Endothelial cell of umbilical vein (primary cell): ENCODE results near the gene SLC25A45. TPM values are rescaled to one million over a fixed set of nuclear protein-coding genes. Genes with fewer than 3 reads are reported as not detected.

ENCODE experiments used
- BruUV-seq: library from RNA; stranded (reverse); fragments of 400-500 nt; replicated peaks from 2 replicates; lab custom pipeline; 2021; lab: Mats Ljungman, UMichigan
- CTCF ChIA-PET: fragments of 300-600, 350-600 bp; sonication (Branson Sonifier 250); formaldehyde crosslinking; loops from one replicate; lab custom pipeline; 2021; ENCODE audit warnings: antibody characterized with exemption, inconsistent platforms; lab: Charles Lee
- POLR2A ChIA-PET: fragments of 300-600, 350-600 bp; sonication (Branson Sonifier 250); formaldehyde crosslinking; loops from one replicate; lab custom pipeline; 2021; ENCODE audit warnings: antibody characterized with exemption, inconsistent platforms; lab: Charles Lee
- DNase-seq: peaks from one replicate; pipeline ENCODE4 v3.0.0-alpha.2; 2011; ENCODE audit warnings: low read depth, low spot score
- FAIRE-seq: peaks from 2 replicates; lab custom pipeline; 2011; peaks lifted over from hg19 to GRCh38; lab: Jason Lieb, UNC
- H2AFZ ChIP-seq: 2 replicates; pipeline ENCODE4 v1.6.0; 2012; ENCODE audit warnings: low read depth, low read length, control low read depth, inconsistent platforms
- H3K27ac ChIP-seq: 2 replicates; pipeline ENCODE4 v1.5.1; 2011; ENCODE audit warnings: low read depth, mild to moderate bottlenecking, control low read depth, low read length, moderate library complexity; ENCODE audit not compliant: insufficient read depth
- H3K27me3 ChIP-seq, 2 experiments: 2 replicates each; pipeline versions ENCODE4 v1.6.0 to v1.6.1; 2011; ENCODE audit warnings: low read length in 2 of 2, mixed read lengths in 1 of 2; ENCODE audit not compliant: control insufficient read depth in 2 of 2, insufficient read depth in 2 of 2
- H3K36me3 ChIP-seq, 2 experiments: 2 replicates in 1 of 2; 3 replicates in 1 of 2; pipeline ENCODE4 v1.5.1; 2011; ENCODE audit warnings: low read length in 2 of 2, mild to moderate bottlenecking in 1 of 2, moderate library complexity in 1 of 2; ENCODE audit not compliant: control insufficient read depth in 2 of 2, insufficient read depth in 2 of 2; ENCODE audit errors: extremely low read depth in 1 of 2
- H3K4me1 ChIP-seq: 3 replicates; pipeline ENCODE4 v1.5.1; 2011; ENCODE audit warnings: mild to moderate bottlenecking, low read length; ENCODE audit not compliant: control insufficient read depth, insufficient read depth; ENCODE audit errors: extremely low read depth
- H3K4me2 ChIP-seq: 2 replicates; pipeline ENCODE4 v1.6.1; 2011; ENCODE audit warnings: low read length, control low read depth, mixed read lengths; ENCODE audit not compliant: insufficient read depth
- H3K4me3 ChIP-seq, 3 experiments: fragments of 200-600 bp in 1 of 3; sonication (generic), shearing (Covaris generic) in 1 of 3; replicated peaks in 1 of 3; 2 replicates each; pipeline ENCODE4 v1.5.1; 2011 to 2016; ENCODE audit warnings: control low read depth in 3 of 3, low read length in 3 of 3, mild to moderate bottlenecking in 2 of 3, inconsistent platforms in 1 of 3, low read depth in 1 of 3, moderate library complexity in 1 of 3; ENCODE audit not compliant: insufficient read depth in 1 of 3
- H3K79me2 ChIP-seq: 2 replicates; pipeline ENCODE4 v1.6.0; 2012; ENCODE audit warnings: low read length, inconsistent platforms; ENCODE audit not compliant: control insufficient read depth, insufficient read depth
- H3K9ac ChIP-seq: replicated peaks from 2 replicates; pipeline ENCODE3; 2011; ENCODE audit warnings: low read length, control low read depth; ENCODE audit not compliant: insufficient read depth; ENCODE audit errors: extremely low read depth
- H3K9me1 ChIP-seq: replicated peaks from 3 replicates; pipeline ENCODE4 v1.6.0; 2011; ENCODE audit warnings: mild to moderate bottlenecking, low read length; ENCODE audit not compliant: control insufficient read depth, insufficient read depth; ENCODE audit errors: extremely low read depth
- H3K9me3 ChIP-seq: replicated peaks from 2 replicates; pipeline ENCODE4 v1.5.1; 2012; ENCODE audit warnings: low read length, inconsistent platforms; ENCODE audit not compliant: control insufficient read depth, insufficient read depth
- H4K20me1 ChIP-seq: replicated peaks from 2 replicates; pipeline ENCODE3; 2011; ENCODE audit warnings: mild to moderate bottlenecking, low read length; ENCODE audit not compliant: control insufficient read depth, insufficient read depth; ENCODE audit errors: extremely low read depth
- EZH2 ChIP-seq: IDR thresholded peaks from 2 replicates; pipeline ENCODE4 v1.6.1; 2012; ENCODE audit warnings: borderline replicate concordance, low read depth, mild to moderate bottlenecking, moderate library complexity, low read length, inconsistent platforms; ENCODE audit not compliant: severe bottlenecking
- FOS ChIP-seq: IDR thresholded peaks from 2 replicates; pipeline ENCODE4 v1.6.1; 2011; ENCODE audit warnings: mild to moderate bottlenecking, low read length, moderate library complexity, borderline replicate concordance; ENCODE audit not compliant: insufficient read depth
- POLR2A ChIP-seq: IDR thresholded peaks from 2 replicates; pipeline ENCODE4 v1.6.1; 2012; ENCODE audit warnings: low read depth, mild to moderate bottlenecking, control low read depth, low read length
- POLR2AphosphoS5 ChIP-seq: IDR thresholded peaks from 2 replicates; pipeline ENCODE4 v1.6.1; 2012; ENCODE audit warnings: low read depth, mild to moderate bottlenecking, control low read depth, low read length, moderate library complexity; ENCODE audit not compliant: insufficient read depth
- dilution Hi-C: fragments of 300-500 bp; cut with MboI; formaldehyde crosslinking; loops from one replicate; pipeline ENCODE4 v1.15.0; 2019; ENCODE audit warnings: low sequenced_read_pairs; ENCODE audit not compliant: extremely low pct_ligation_motif_present
- intact Hi-C: fragments of 100-400 bp; cut with micrococcal nuclease; formaldehyde crosslinking; loops from one replicate; pipeline ENCODE4 v1.10.0; 2022
- polyA plus RNA-seq, 4 experiments: library from polyadenylated mRNA; depleted of rRNA in 3 of 4; stranded (reverse) in 3 of 4; unstranded in 1 of 4; fragments of >200 nt; gene quantifications; 2 replicates each; pipeline versions ENCODE4 v1.2.1 to v1.2.3, GENCODE V29; 2011 to 2012; ENCODE audit warnings: missing spikeins in 1 of 4
- total RNA-seq: library from RNA; stranded (reverse); gene quantifications from 2 replicates; pipeline ENCODE4 v1.2.3, GENCODE V29; 2021
- TF ChIP-seq, protein P1 (sequence below): IDR thresholded peaks from 2 replicates; pipeline ENCODE4 v1.6.1; 2011; ENCODE audit not compliant: insufficient read depth, insufficient read length
- TF ChIP-seq, protein P2 (sequence below), 2 donors: IDR thresholded peaks; 1 replicate in 1 of 2; 2 replicates in 1 of 2; pipeline ENCODE4 v1.5.1; 2011; ENCODE audit warnings: low read length in 2 of 2, mild to moderate bottlenecking in 2 of 2, moderate library complexity in 2 of 2, control low read depth in 1 of 2, inconsistent platforms in 1 of 2, low read depth in 1 of 2; ENCODE audit not compliant: insufficient read depth in 1 of 2; ENCODE audit errors: extremely low read depth in 1 of 2

SLC25A45 gene
- total and polyA plus RNA-seq, 2 donors (not counting 3 experiments of a cell fraction or from before 2014, with no cell fraction given), result 1.2 to 3.1 TPM

DNA sequence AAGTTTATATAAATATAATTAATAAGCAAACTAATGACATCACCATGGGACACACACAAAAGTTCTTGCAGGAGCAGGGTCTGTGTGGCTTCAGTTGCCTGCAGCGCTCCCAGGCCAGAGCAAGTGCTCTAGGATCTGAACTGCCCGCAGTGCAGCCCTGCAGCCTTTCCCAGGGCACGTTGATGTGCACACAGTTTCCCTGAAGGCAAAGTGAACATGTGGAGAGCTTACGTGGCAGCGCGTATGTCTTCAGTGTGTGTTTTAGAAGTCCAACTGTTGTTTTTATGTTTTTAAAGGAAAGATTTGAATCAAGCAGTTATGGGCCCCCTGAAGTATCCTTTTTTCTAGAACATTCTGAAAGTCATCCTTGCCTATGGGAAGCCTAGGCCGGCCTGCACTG is 29.1 kb downstream of the SLC25A45 start:
- intact Hi-C loops, result no loop called here
- Histone ChIP-seq H3K4me3 (no peak overlapping the region), H2AFZ (no peak overlapping the region), H3K9me1 (no peaks in the 10 kb centered on the region), H3K4me2 (no peak overlapping the region), H3K79me2 (no peaks in the 10 kb centered on the region), H3K27me3 (peaks cover 5 to 6% of the 10 kb centered on the region in 2 experiments), H3K27ac (no peak overlapping the region), H3K9ac (no peak overlapping the region), H3K9me3 (no peaks in the 10 kb centered on the region), H4K20me1 (no peaks in the 10 kb centered on the region), H3K4me1 (peaks cover 14% of the 10 kb centered on the region), H3K36me3 (peaks cover 21 to 25% of the 10 kb centered on the region in 2 experiments)
- CTCF ChIA-PET, result interaction anchor here (1.4 to 5.0 kb wide), 9 partner anchors 19 to 157 kb away, joined by 4 to 52 read pairs (median 6); partner anchors contain the start of genes CDC42EP2 and DPF2
- dilution Hi-C loops, result no loop called here
- TF ChIP-seq, protein P1, sequence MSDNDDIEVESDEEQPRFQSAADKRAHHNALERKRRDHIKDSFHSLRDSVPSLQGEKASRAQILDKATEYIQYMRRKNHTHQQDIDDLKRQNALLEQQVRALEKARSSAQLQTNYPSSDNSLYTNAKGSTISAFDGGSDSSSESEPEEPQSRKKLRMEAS, result no peak
- TF ChIP-seq POLR2AphosphoS5 (no peak), POLR2A (no peak), EZH2 (no peak), FOS (no peak)
- TF ChIP-seq, protein P2, sequence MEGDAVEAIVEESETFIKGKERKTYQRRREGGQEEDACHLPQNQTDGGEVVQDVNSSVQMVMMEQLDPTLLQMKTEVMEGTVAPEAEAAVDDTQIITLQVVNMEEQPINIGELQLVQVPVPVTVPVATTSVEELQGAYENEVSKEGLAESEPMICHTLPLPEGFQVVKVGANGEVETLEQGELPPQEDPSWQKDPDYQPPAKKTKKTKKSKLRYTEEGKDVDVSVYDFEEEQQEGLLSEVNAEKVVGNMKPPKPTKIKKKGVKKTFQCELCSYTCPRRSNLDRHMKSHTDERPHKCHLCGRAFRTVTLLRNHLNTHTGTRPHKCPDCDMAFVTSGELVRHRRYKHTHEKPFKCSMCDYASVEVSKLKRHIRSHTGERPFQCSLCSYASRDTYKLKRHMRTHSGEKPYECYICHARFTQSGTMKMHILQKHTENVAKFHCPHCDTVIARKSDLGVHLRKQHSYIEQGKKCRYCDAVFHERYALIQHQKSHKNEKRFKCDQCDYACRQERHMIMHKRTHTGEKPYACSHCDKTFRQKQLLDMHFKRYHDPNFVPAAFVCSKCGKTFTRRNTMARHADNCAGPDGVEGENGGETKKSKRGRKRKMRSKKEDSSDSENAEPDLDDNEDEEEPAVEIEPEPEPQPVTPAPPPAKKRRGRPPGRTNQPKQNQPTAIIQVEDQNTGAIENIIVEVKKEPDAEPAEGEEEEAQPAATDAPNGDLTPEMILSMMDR (IDR thresholded peaks at IDR 0.05; ENCODE audit: extremely low read depth in 1 of 2, insufficient read depth in 1 of 2, low read depth in 1 of 2, low read length in 2 of 2), result no peak
- BruUV-seq, result no TSS peak
- FAIRE-seq (no peak), DNase-seq (no peak)
- POLR2A ChIA-PET, result interaction anchor here (0.7 to 1.0 kb wide), 2 partner anchors 78 to 91 kb away, joined by 3 read pairs; no protein-coding TSS in a partner anchor
